ENCODE measurements around the gene IQGAP3. TPM values are rescaled to one million over a fixed set of nuclear protein-coding genes. Genes with fewer than 3 reads are reported as not detected.
A peak's percentile ranks its signal among the peaks of the same experiment; 100 is the strongest.

IQGAP3 gene
- total and polyA plus RNA-seq, 11 donors = 0.09 to 5.1 (median 0.25) TPM

DNA sequence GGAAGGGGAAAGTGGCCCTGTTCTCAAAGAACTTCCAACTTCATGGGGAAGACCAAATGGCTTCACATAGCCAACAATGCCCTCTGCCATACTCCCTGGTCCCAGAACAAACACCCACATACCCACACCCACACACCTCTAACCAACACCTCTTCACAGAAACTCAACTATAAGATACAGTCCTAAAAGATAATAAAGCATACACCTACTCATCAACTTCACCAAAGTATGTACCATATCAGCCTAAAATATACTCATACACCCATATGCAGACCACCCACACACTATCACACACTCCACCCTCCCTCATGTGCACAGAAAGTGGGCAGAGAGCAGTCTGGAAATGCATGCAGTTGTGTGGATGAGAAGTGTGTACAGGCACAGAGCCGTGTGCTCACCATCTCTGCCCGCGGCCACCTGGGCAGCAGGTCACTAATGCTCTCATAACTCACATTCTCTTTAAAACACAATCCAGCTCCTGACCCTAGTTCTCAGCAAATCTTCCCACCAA, 27.7 kb downstream of the IQGAP3 start:
- DNase-seq (no peak), ATAC-seq (no peak)
- Histone ChIP-seq H3K4me3 (no peak overlapping the region), H3K27ac (no peak overlapping the region), H3K4me1 (peaks cover 0 to 7% (median 0%) of the 10 kb centered on the region in 12 donors), H3K9me3 (no peaks in the 10 kb centered on the region), H3K36me3 (peaks cover 0 to 10% (median 0%) of the 10 kb centered on the region in 9 donors), H3K27me3 (no peaks in the 10 kb centered on the region)
- intact Hi-C loops (cut with DNase I) = loop anchor here in 1 of 10 donors (10.0 kb wide), 1 partner anchor 160 kb away; no protein-coding TSS in a partner anchor
- WGBS, 4 donors = 97 to 100% (median 99%) methylated on average over 3 of the region's 3 CpGs
- TF ChIP-seq POLR2A (IDR thresholded peaks at IDR 0.05) = no peak
- TF ChIP-seq, protein P1, sequence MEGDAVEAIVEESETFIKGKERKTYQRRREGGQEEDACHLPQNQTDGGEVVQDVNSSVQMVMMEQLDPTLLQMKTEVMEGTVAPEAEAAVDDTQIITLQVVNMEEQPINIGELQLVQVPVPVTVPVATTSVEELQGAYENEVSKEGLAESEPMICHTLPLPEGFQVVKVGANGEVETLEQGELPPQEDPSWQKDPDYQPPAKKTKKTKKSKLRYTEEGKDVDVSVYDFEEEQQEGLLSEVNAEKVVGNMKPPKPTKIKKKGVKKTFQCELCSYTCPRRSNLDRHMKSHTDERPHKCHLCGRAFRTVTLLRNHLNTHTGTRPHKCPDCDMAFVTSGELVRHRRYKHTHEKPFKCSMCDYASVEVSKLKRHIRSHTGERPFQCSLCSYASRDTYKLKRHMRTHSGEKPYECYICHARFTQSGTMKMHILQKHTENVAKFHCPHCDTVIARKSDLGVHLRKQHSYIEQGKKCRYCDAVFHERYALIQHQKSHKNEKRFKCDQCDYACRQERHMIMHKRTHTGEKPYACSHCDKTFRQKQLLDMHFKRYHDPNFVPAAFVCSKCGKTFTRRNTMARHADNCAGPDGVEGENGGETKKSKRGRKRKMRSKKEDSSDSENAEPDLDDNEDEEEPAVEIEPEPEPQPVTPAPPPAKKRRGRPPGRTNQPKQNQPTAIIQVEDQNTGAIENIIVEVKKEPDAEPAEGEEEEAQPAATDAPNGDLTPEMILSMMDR (IDR thresholded peaks at IDR 0.05) = no peak

DNA sequence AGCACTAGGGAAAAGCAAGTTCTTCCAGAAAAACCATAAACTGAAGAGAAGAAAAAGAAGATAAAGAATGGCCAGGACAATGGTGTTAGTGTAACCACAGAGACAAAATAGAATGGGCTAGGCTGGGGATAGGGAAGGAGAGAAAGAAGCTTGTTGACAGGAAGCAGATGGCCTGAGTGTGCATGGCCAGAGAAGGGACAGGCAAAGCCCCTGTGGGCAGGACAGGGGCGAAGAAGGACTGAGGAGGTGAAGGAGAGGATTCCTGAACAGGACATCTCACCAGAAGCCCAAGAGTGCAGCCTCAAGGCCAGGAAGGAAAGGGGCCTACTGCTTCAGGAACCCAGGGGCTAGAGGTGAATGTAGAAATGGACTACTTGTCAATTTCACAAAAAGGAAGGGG, 29.3 kb downstream of the IQGAP3 start:
- peaks cover 0 to 7% (median 0%) of the 10 kb centered on the region in 9 donors for H3K36me3 ChIP-seq
- TF ChIP-seq, protein P1 (IDR thresholded peaks at IDR 0.05) = no peak
- no peak for TF ChIP-seq POLR2A (IDR thresholded peaks at IDR 0.05)
- WGBS, 4 donors = 81 to 94% (median 87%) methylated on average over 1 of the region's 1 CpG
- intact Hi-C loops (cut with DNase I) = loop anchor here in 2 of 10 donors (2.0 to 10.0 kb wide), 2 partner anchors 20 to 158 kb away; no protein-coding TSS in a partner anchor
- H3K27ac ChIP-seq = no peak overlapping the region
- no peak for ATAC-seq
- no peaks in the 10 kb centered on the region for H3K27me3 ChIP-seq
- H3K9me3 ChIP-seq = no peaks in the 10 kb centered on the region
- H3K4me1 ChIP-seq = peaks cover 0 to 7% (median 0%) of the 10 kb centered on the region in 12 donors
- no peak for DNase-seq
- H3K4me3 ChIP-seq = no peak overlapping the region

- 91 to 100% (median 96%) methylated on average over 2 of the region's 2 CpGs for WGBS, 4 donors
- DNase-seq (no peak), ATAC-seq (peak in 3 of 4 donors; percentile 48 to 59 (median 54))
- intact Hi-C loops (cut with DNase I) = loop anchor here in 1 of 10 donors (10.0 kb wide), 1 partner anchor 156 kb away; no protein-coding TSS in a partner anchor
- Histone ChIP-seq H3K27ac (no peak overlapping the region), H3K4me1 (peaks cover 0 to 7% (median 0%) of the 10 kb centered on the region in 12 donors), H3K4me3 (no peak overlapping the region), H3K36me3 (no peaks in the 10 kb centered on the region), H3K27me3 (no peaks in the 10 kb centered on the region), H3K9me3 (no peaks in the 10 kb centered on the region)
- TF ChIP-seq POLR2A (IDR thresholded peaks at IDR 0.05) = no peak
- TF ChIP-seq, protein P1 (IDR thresholded peaks at IDR 0.05) = no peak
Measured at GRCh38 chr1:156540955-156541354, 31.4 kb downstream of the IQGAP3 start.

DNA sequence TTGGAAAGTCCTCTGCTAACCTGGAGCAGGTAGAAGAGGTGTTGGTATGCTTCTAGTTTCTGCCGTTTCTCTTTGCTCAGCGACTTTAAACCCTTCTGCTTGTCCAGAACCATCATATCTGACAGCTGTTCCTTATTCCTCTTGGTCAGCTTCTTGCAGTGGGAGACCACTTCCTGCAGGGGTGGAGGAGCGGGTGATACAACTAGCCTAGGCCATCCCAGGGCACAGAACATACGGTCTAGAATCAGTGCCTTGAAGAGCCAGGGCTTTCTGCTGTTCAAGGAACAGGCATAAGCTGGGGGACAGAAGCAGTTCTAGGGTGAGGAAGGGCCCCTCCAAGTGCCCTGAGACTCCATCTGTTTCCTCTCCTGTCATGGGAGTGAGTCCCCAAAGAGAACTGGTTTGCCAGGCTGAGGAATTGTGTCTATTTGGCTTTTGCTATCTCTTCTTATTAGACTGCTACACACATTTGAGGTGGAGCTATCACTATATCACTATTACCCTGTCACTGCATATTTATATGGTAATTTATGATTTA, 32.5 kb downstream of the IQGAP3 start:
- Histone ChIP-seq H3K9me3 (no peaks in the 10 kb centered on the region), H3K36me3 (no peaks in the 10 kb centered on the region), H3K4me1 (peaks cover 0 to 7% (median 0%) of the 10 kb centered on the region in 12 donors), H3K4me3 (no peak overlapping the region), H3K27ac (peak overlapping the region in 1 of 12 donors; percentile 13), H3K27me3 (no peaks in the 10 kb centered on the region)
- no peak for TF ChIP-seq POLR2A (IDR thresholded peaks at IDR 0.05)
- TF ChIP-seq, protein P1 (IDR thresholded peaks at IDR 0.05) = no peak
- ATAC-seq (peak in 2 of 4 donors; percentile 20 to 62), DNase-seq (no peak)
- intact Hi-C loops (cut with DNase I) = loop anchor here in 1 of 10 donors (10.0 kb wide), 1 partner anchor 155 kb away; no protein-coding TSS in a partner anchor
- WGBS, 4 donors = 82 to 99% (median 87%) methylated on average over 4 of the region's 4 CpGs
